GM19395 (cell line): Measurements from ENCODE around the gene KMT5C.
"Not testable (repeated sequence)": the region's sequence is repeated elsewhere in the genome, so short reads cannot be mapped to it uniquely, and the experiment has no call there.

Experiments used
- ATAC-seq: cut with Tn5 transposase; IDR thresholded peaks from one replicate; pipeline ENCODE4 v1.9.1; 2021; ENCODE audit warnings: mild to moderate bottlenecking, moderate library complexity; ENCODE audit not compliant: unreplicated experiment

The KMT5C gene

GRCh38 chr19:55316646-55317045 is 23.0 kb upstream of the KMT5C start:
- no peak for ATAC-seq

- no peak for ATAC-seq
These were observed 19.9 kb upstream of the KMT5C start for GRCh38 chr19:55319785-55320184.

- no peak for ATAC-seq
These were observed 18.7 kb upstream of the KMT5C start for GRCh38 chr19:55320844-55321419.

- ATAC-seq = no peak
These were observed 18.1 kb upstream of the KMT5C start for GRCh38 chr19:55321466-55322137.

- no peak for ATAC-seq
These were observed 17.3 kb upstream of the KMT5C start for GRCh38 chr19:55322204-55322885.

GRCh38 chr19:55324662-55325061 is 15.0 kb upstream of the KMT5C start:
- no peak for ATAC-seq

- ATAC-seq = no peak
These were observed 14.5 kb upstream of the KMT5C start, which contains the start of gene TMEM150B for GRCh38 chr19:55325172-55325571. TMEM150B (minus strand) TSS chr19:55325341; CDS start chr19:55321036, 4,305 bp downstream.

- ATAC-seq = not testable (repeated sequence)
These were observed 10.8 kb upstream of the KMT5C start for GRCh38 chr19:55328774-55329318.

GRCh38 chr19:55329791-55330190 is 9.9 kb upstream of the KMT5C start:
- not testable (repeated sequence) for ATAC-seq

GRCh38 chr19:55333870-55334269 is 5.8 kb upstream of the KMT5C start:
- no peak for ATAC-seq

- no peak for ATAC-seq
These were observed 3.6 kb upstream of the KMT5C start for GRCh38 chr19:55336101-55336500.

GRCh38 chr19:55339889-55340783 is 460 bp downstream of the KMT5C start:
- no peak for ATAC-seq

GRCh38 chr19:55340784-55341147 is 1.1 kb downstream of the KMT5C start:
- ATAC-seq = no peak

GRCh38 chr19:55341171-55341588 is 1.5 kb downstream of the KMT5C start:
- ATAC-seq = no peak

- ATAC-seq = no peak
These were observed 2.2 kb downstream of the KMT5C start for GRCh38 chr19:55341595-55342531.

GRCh38 chr19:55344444-55344843 is 4.8 kb downstream of the KMT5C start:
- no peak for ATAC-seq

GRCh38 chr19:55345101-55345817 is 5.6 kb downstream of the KMT5C start:
- no peak for ATAC-seq

GRCh38 chr19:55345818-55346724 is 6.4 kb downstream of the KMT5C start:
- no peak for ATAC-seq
